Measurements from ENCODE around the gene ADGRG7.

Gene ADGRG7

GRCh38 chr3:100703865-100704264 lies 94.5 kb downstream of the ADGRG7 start:
- Histone ChIP-seq H3K36me3 (ENCODE audit: insufficient read depth) (no peaks in the 10 kb centered on the region), H3K27me3 (ENCODE audit: insufficient read depth, low read depth) (no peaks in the 10 kb centered on the region), H3K4me2 (no peak overlapping the region), H3K4me1 (ENCODE audit: low read depth, poor library complexity, severe bottlenecking) (peaks cover 21% of the 10 kb centered on the region), H4K20me1 (ENCODE audit: insufficient read depth) (no peaks in the 10 kb centered on the region), H3K79me2 (ENCODE audit: insufficient read depth, low read depth) (no peaks in the 10 kb centered on the region), H3K9ac (no peak overlapping the region), H2AFZ (ENCODE audit: low read depth) (no peak overlapping the region), H3K4me3 (IDR thresholded peaks at IDR 0.05; ENCODE audit: insufficient read depth, low read depth, low read length) (no peak overlapping the region), H3K27ac (no peak overlapping the region)
- TF ChIP-seq CTCF (conservative IDR thresholded peaks at IDR 0.05; ENCODE audit: low read depth, low read length): no peak

GRCh38 chr3:100706365-100706764 lies 97.0 kb downstream of the ADGRG7 start:
- Histone ChIP-seq H3K27me3 (ENCODE audit: insufficient read depth, low read depth) (no peaks in the 10 kb centered on the region), H3K4me1 (ENCODE audit: low read depth, poor library complexity, severe bottlenecking) (peaks cover 29% of the 10 kb centered on the region), H3K79me2 (ENCODE audit: insufficient read depth, low read depth) (peaks cover 15% of the 10 kb centered on the region), H3K4me2 (no peak overlapping the region), H4K20me1 (ENCODE audit: insufficient read depth) (no peaks in the 10 kb centered on the region), H3K36me3 (ENCODE audit: insufficient read depth) (no peaks in the 10 kb centered on the region), H3K27ac (no peak overlapping the region), H2AFZ (ENCODE audit: low read depth) (no peak overlapping the region), H3K4me3 (IDR thresholded peaks at IDR 0.05; ENCODE audit: insufficient read depth, low read depth, low read length) (no peak overlapping the region), H3K9ac (no peak overlapping the region)
- no peak for TF ChIP-seq CTCF (conservative IDR thresholded peaks at IDR 0.05; ENCODE audit: low read depth, low read length)

GRCh38 chr3:100708644-100708988 lies 99.2 kb downstream of the ADGRG7 start:
- Histone ChIP-seq H3K4me1 (ENCODE audit: low read depth, poor library complexity, severe bottlenecking) (peaks cover 27% of the 10 kb centered on the region), H3K79me2 (ENCODE audit: insufficient read depth, low read depth) (peaks cover 37% of the 10 kb centered on the region), H3K27me3 (ENCODE audit: insufficient read depth, low read depth) (no peaks in the 10 kb centered on the region), H3K4me2 (peak overlapping the region; percentile 62), H4K20me1 (ENCODE audit: insufficient read depth) (no peaks in the 10 kb centered on the region), H3K36me3 (ENCODE audit: insufficient read depth) (no peaks in the 10 kb centered on the region), H3K9ac (0 out of 2 replicates have a peak overlapping the region, but pooled peaks have one; percentile 92), H3K4me3 (IDR thresholded peaks at IDR 0.05; ENCODE audit: insufficient read depth, low read depth, low read length) (no peak overlapping the region), H3K27ac (peak overlapping the region; percentile 92; the same call in 1 of the 2 replicates), H2AFZ (ENCODE audit: low read depth) (peak overlapping the region; percentile 71)
- TF ChIP-seq CTCF (conservative IDR thresholded peaks at IDR 0.05; ENCODE audit: low read depth, low read length): no peak

GRCh38 chr3:100708989-100709841 lies 99.8 kb downstream of the ADGRG7 start, which contains the start of gene TFG:
TSS of gene TFG (plus strand) at chr3:100709494. CDS start at chr3:100713686, 4,192 bp downstream.
- TF ChIP-seq CTCF (conservative IDR thresholded peaks at IDR 0.05; ENCODE audit: low read depth, low read length): no peak
- Histone ChIP-seq H3K27me3 (ENCODE audit: insufficient read depth, low read depth) (no peaks in the 10 kb centered on the region), H3K4me1 (ENCODE audit: low read depth, poor library complexity, severe bottlenecking) (peaks cover 27% of the 10 kb centered on the region), H4K20me1 (ENCODE audit: insufficient read depth) (no peaks in the 10 kb centered on the region), H3K79me2 (ENCODE audit: insufficient read depth, low read depth) (peaks cover 43% of the 10 kb centered on the region), H2AFZ (ENCODE audit: low read depth) (peak within 1 kb of the TSS; percentile 71), H3K27ac (peak within 1 kb of the TSS; percentile 92), H3K9ac (peak within 1 kb of the TSS; percentile 92), H3K36me3 (ENCODE audit: insufficient read depth) (no peaks in the 10 kb centered on the region; the same call in 1 of the 2 replicates), H3K4me2 (peak within 1 kb of the TSS; percentile 90), H3K4me3 (IDR thresholded peaks at IDR 0.05; ENCODE audit: insufficient read depth, low read depth, low read length) (peak within 1 kb of the TSS; percentile 70)
